ENCODE data around the gene CHST13.
A peak's percentile ranks its signal among the peaks of the same experiment; 100 is the strongest.

The CHST13 gene

GRCh38 chr3:126523745-126524428 lies at the start of gene CHST13:
TSS of gene CHST13 (plus strand) at chr3:126524155. CDS start at chr3:126524333, 178 bp downstream.
- no peak for DNase-seq (ENCODE audit: low spot score)

- DNase-seq (ENCODE audit: low spot score): no peak
Measured at GRCh38 chr3:126474498-126475412, 49.2 kb upstream of the CHST13 start.

GRCh38 chr3:126475413-126476114 lies 48.4 kb upstream of the CHST13 start, which contains the start of gene ZXDC:
TSS of gene ZXDC (minus strand) at chr3:126475891. CDS start at chr3:126475865, 26 bp downstream.
- DNase-seq (ENCODE audit: low spot score): peak; percentile 87

GRCh38 chr3:126476166-126477060 lies 47.5 kb upstream of the CHST13 start:
- peak; percentile 65 for DNase-seq (ENCODE audit: low spot score)

GRCh38 chr3:126477061-126477380 lies 46.9 kb upstream of the CHST13 start:
- no peak for DNase-seq (ENCODE audit: low spot score)

GRCh38 chr3:126478581-126479310 lies 45.2 kb upstream of the CHST13 start:
- DNase-seq (ENCODE audit: low spot score): no peak

GRCh38 chr3:126479642-126480041 lies 44.3 kb upstream of the CHST13 start:
- no peak for DNase-seq (ENCODE audit: low spot score)

GRCh38 chr3:126480206-126480605 lies 43.7 kb upstream of the CHST13 start:
- no peak for DNase-seq (ENCODE audit: low spot score)

GRCh38 chr3:126480861-126481260 lies 43.1 kb upstream of the CHST13 start:
- no peak for DNase-seq (ENCODE audit: low spot score)

GRCh38 chr3:126481808-126482502 lies 42.0 kb upstream of the CHST13 start:
- no peak for DNase-seq (ENCODE audit: low spot score)

- no peak for DNase-seq (ENCODE audit: low spot score)
Measured at GRCh38 chr3:126482503-126483255, 41.3 kb upstream of the CHST13 start.

GRCh38 chr3:126483321-126483761 lies 40.6 kb upstream of the CHST13 start:
- DNase-seq (ENCODE audit: low spot score): no peak

GRCh38 chr3:126484148-126484547 lies 39.8 kb upstream of the CHST13 start:
- DNase-seq (ENCODE audit: low spot score): no peak

GRCh38 chr3:126484662-126485061 lies 39.3 kb upstream of the CHST13 start:
- no peak for DNase-seq (ENCODE audit: low spot score)

- no peak for DNase-seq (ENCODE audit: low spot score)
Measured at GRCh38 chr3:126485176-126485897, 38.6 kb upstream of the CHST13 start.

- DNase-seq (ENCODE audit: low spot score): no peak
Measured at GRCh38 chr3:126485956-126486355, 38.0 kb upstream of the CHST13 start.

- no peak for DNase-seq (ENCODE audit: low spot score)
Measured at GRCh38 chr3:126486360-126486847, 37.6 kb upstream of the CHST13 start.

GRCh38 chr3:126487151-126487771 lies 36.7 kb upstream of the CHST13 start:
- DNase-seq (ENCODE audit: low spot score): no peak
